Chondrocyte (in vitro differentiated cells): ENCODE data around the gene SLC18A3. TPM values are rescaled to one million over a fixed set of nuclear protein-coding genes. Genes with fewer than 3 reads are reported as not detected.

ENCODE experiments used
- DNase-seq: peaks from one replicate; pipeline ENCODE4 v3.0.0; 2021; ENCODE audit warnings: mixed read lengths, low spot score
- H3K27ac Mint-ChIP-seq: one replicate; pipeline ENCODE4 v1.8.0; 2021; ENCODE audit warnings: mild to moderate bottlenecking, moderate library complexity, mixed read lengths; ENCODE audit not compliant: unreplicated experiment
- H3K27me3 Mint-ChIP-seq: 2 replicates; pipeline ENCODE4 v1.8.0; 2021; ENCODE audit warnings: low read depth, mixed read lengths
- H3K36me3 Mint-ChIP-seq: 2 replicates; pipeline ENCODE4 v1.8.0; 2021; ENCODE audit warnings: low read depth, mixed read lengths
- H3K4me1 Mint-ChIP-seq: 2 replicates; pipeline ENCODE4 v1.8.0; 2021; ENCODE audit warnings: low read depth, mild to moderate bottlenecking, mixed read lengths
- H3K4me3 Mint-ChIP-seq: one replicate; pipeline ENCODE4 v1.8.0; 2021; ENCODE audit warnings: mild to moderate bottlenecking, moderate library complexity, mixed read lengths; ENCODE audit not compliant: unreplicated experiment
- H3K9me3 Mint-ChIP-seq: 2 replicates; pipeline ENCODE4 v1.8.0; 2021; ENCODE audit warnings: low read depth, mixed read lengths
- CTCF ChIP-seq: fragments of 200-600 bp; sonication (generic); IDR thresholded peaks from 2 replicates; pipeline ENCODE4 v1.5.0; 2021; ENCODE audit warnings: antibody characterized with exemption, mild to moderate bottlenecking, moderate library complexity
- total RNA-seq: library from RNA; stranded (reverse); gene quantifications from 3 replicates; pipeline ENCODE4 v1.2.1, GENCODE V29; 2021

The SLC18A3 gene
- total RNA-seq, 1 donor from 2014 or later, result not detected

- no peaks in the 10 kb centered on the region for H3K9me3 Mint-ChIP-seq
- H3K4me3 Mint-ChIP-seq, result no peak overlapping the region
Measured at GRCh38 chr10:49652421-49653272, 42.5 kb downstream of the SLC18A3 start.

GRCh38 chr10:49653273-49653929 is 43.3 kb downstream of the SLC18A3 start:
- Mint-ChIP-seq H3K9me3 (no peaks in the 10 kb centered on the region), H3K4me1 (no peaks in the 10 kb centered on the region), H3K4me3 (no peak overlapping the region), H3K27me3 (peaks cover 30% of the 10 kb centered on the region), H3K36me3 (no peaks in the 10 kb centered on the region), H3K27ac (no peak overlapping the region)
- DNase-seq, result peak; percentile 63
- TF ChIP-seq CTCF, result no peak

More at GRCh38 chr10:49652421-49653272, 42.5 kb downstream of the SLC18A3 start:
- no peak for TF ChIP-seq CTCF
- no peak overlapping the region for H3K27ac Mint-ChIP-seq
- peaks cover 33% of the 10 kb centered on the region for H3K27me3 Mint-ChIP-seq
- no peaks in the 10 kb centered on the region for H3K36me3 Mint-ChIP-seq
- no peak for DNase-seq
- no peaks in the 10 kb centered on the region for H3K4me1 Mint-ChIP-seq

GRCh38 chr10:49654036-49654693 is 44.1 kb downstream of the SLC18A3 start:
- H3K4me3 Mint-ChIP-seq, result no peak overlapping the region
- peaks cover 6% of the 10 kb centered on the region for H3K9me3 Mint-ChIP-seq
- peaks cover 3% of the 10 kb centered on the region for H3K36me3 Mint-ChIP-seq
- H3K4me1 Mint-ChIP-seq, result no peaks in the 10 kb centered on the region
- no peak overlapping the region for H3K27ac Mint-ChIP-seq
- no peak for TF ChIP-seq CTCF
- peaks cover 24% of the 10 kb centered on the region for H3K27me3 Mint-ChIP-seq
- no peak for DNase-seq

GRCh38 chr10:49655099-49655498 is 45.0 kb downstream of the SLC18A3 start:
- no peak overlapping the region for H3K27ac Mint-ChIP-seq

More at GRCh38 chr10:49655099-49655498, 45.0 kb downstream of the SLC18A3 start:
- H3K4me3 Mint-ChIP-seq, result no peak overlapping the region
- DNase-seq, result no peak
- no peaks in the 10 kb centered on the region for H3K4me1 Mint-ChIP-seq
- peaks cover 3% of the 10 kb centered on the region for H3K36me3 Mint-ChIP-seq
- H3K27me3 Mint-ChIP-seq, result peaks cover 23% of the 10 kb centered on the region
- no peak for TF ChIP-seq CTCF
- H3K9me3 Mint-ChIP-seq, result peaks cover 12% of the 10 kb centered on the region
